ENCODE data around the gene NSD1.
"Not testable (repeated sequence)": the region's sequence is repeated elsewhere in the genome, so short reads cannot be mapped to it uniquely, and the experiment has no call there.

NSD1 gene

DNA sequence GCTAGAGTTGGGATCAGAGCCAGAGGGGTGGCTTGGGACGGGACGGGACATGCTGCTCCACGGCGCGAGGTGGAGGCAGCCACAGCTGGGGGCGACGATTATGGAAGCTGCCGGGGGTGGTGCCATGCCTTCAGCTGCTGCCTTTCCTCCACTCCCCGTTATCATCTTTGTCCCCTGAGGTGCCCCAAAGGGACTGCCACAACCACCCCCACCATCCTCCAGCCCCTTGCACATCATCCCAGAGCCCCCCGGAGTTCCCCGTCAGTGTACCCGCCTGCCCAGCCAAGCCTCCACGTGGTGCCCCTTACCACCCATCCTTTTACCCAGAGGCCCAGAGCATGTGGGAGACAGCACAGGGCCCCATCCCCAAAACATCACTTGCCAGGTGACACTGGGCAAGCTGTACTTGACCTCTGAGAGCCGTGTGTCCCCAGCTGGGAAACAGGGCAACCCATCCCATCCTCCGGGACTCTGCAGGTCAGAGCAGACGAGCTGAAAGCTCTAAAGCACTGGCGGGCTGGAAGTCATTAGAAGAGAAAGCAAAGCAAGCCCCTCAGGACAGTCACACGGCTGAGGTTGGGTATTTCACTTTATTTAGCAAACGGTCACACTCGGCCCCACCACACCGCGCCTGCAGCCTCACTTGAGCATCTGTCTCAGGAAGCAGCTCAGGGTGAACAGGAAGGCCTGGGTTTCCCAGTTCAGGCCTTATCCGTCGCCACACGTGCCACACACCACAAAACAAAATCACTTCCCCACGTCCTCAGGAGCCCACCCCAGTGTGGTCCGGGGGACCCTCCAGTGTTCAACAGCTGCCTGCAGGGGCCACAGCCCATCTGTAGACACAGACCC lies 197.6 kb downstream of the NSD1 start:
- DNase-seq (ENCODE audit: low spot score), result peak; percentile 12

- no peak for DNase-seq (ENCODE audit: low spot score)
These were observed 198.7 kb downstream of the NSD1 start for GRCh38 chr5:177332031-177332895.

DNA sequence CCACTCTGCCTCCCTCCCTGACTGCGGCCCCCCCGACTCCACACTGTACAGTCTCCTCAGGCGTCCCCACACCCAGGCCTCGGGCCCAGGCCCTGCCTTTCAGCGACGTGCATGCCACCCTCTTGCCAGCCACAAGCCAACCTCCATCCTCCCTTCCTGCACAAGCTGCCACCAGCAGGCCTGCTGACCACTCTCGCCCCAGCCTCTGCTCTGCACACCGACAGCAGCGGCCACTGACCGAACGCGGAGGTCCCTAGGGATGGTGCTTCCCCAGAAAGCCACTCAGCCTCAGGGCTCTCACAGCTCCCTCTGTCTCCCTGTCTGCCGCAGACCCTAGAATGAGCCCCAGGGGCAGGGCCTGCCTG lies 199.3 kb downstream of the NSD1 start:
- DNase-seq (ENCODE audit: low spot score), result no peak

DNA sequence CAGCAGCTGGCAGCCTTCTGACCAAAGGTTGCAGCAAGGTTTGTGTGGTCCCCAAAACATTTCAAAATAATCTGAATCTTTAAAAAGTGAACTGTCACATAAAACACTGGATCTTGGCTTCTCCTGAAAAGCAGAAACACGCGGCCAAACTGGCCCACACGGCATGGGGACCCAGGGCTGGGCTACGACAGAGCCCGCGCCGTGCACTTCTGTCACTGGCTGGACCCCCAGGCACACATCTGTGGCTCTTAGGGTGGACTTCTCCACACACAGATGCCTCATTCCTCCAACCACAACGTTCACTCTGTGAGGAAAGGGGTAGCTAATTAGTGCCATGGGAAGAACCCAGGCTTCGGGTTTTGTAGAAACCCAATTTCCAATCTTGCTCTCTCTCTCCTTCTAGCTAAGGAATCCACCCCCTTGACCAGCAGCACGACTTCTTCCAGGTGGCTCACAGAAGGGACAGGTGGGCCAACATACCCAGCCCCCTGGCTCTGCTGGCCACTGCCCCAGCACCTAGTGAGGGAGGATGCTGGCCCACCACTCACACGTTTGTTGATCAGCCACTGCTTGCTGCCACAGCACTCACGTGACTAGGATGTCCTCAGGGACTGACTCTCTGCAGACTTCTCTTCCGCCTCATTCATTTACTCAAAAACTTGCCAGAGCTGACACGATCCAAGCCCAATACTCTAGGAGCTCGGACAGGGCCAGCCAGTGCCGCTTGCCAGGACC lies 200.0 kb downstream of the NSD1 start:
- DNase-seq (ENCODE audit: low spot score), result no peak

DNA sequence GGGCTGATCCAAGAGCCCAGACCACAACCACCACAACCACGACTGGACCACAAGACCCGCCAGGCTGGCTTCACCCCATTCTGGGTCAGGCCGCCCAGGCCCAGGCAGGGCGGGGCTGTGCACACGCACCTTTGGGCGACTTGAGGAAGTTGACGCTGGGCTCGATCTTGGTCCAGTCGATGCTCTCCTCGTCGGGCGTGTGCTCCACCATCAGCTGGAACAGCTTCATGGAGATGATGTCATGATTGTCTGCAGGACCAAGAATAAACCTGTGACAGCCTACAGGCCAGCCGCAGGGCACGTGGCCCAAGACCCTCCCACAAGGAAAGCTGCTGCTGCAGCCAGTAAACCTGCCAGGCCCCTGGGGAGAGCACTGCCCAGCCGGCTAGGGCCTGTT lies 200.6 kb downstream of the NSD1 start:
- DNase-seq (ENCODE audit: low spot score), result no peak

DNA sequence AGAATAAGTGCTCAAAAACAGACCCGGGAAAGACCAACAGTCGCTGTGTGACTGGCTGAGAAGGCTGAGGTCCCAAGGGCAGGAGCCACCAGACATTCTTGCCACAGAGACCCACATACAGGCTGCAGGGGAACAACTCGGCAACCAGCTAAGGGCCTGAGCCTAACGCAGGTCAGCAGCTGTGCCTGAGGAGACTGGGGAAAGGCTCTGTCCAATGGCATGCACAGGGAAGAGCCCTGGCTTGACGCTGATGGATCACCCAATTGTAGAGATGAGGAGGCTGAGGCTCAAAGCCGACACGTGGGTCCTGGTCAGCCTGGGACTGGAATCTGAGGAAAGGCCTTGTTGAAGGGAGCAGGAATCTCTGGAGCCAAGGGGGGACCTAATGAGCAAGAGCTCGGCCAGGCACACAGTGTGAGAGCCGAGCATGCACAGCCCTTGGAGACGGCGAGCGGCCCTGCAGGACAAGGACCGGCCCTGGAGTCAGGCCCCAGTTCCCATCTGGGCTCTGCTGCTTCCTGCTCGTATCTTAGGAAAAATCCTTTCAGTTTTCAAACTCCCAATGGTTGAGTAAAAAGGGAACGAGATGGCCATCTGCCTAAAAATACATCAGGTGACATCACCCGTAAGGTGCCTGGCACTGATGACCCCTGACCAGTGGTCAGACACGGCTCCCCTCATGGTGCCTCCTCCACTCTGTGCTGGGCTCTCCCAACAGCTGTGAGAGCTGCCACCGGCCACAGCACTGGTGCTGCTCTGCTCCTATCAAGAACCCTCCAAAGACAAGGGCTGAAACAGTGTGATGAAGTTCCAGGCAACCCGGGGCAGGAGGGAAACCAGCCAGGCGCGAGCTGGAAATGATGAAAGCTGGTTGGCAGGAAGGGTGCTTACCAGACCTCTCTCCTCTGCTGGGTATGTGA lies 201.5 kb downstream of the NSD1 start:
- DNase-seq (ENCODE audit: low spot score), result no peak

DNA sequence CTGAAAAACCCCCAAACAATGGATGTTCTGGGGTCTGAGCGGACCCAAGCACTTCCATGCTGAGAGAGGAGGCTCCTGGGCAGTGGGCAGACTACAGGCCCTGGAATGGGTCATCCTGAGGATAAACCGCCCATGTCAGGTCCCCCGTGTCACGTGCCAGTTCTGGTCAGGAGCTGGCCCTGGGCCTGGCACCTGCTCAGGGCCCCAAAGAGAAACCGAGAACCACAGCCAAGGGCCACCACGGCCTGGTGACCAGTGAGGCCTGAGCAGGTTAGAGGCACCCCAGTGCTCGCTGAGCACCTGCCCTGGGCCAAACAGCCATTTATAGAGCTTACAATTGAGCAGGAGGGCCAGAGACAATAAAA lies 202.1 kb downstream of the NSD1 start:
- no peak for DNase-seq (ENCODE audit: low spot score)

DNA sequence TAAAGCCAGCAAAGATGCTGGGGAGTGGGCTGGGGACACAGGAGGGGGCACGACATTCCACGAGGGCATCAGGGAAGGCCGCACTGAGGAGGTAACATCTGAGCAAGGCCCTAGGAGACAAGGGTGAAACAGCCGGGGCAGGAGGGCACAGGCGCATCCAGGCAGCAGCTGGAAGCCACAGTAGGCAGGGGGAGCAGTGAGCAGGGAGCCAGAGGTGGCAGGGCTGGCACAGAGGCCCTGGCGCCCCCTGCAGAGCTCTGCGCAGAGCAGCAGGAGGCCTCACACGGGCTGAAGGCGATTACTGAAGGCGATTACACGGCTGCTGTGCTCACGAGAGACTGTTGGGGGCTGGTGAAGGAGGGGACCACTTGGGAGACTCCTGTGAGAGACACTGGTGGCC lies 202.5 kb downstream of the NSD1 start:
- peak; percentile 87 for DNase-seq (ENCODE audit: low spot score)

GRCh38 chr5:177336603-177337494 lies 203.3 kb downstream of the NSD1 start:
- no peak for DNase-seq (ENCODE audit: low spot score)

- no peak for DNase-seq (ENCODE audit: low spot score)
These were observed 204.9 kb downstream of the NSD1 start for GRCh38 chr5:177338251-177339106.

DNA sequence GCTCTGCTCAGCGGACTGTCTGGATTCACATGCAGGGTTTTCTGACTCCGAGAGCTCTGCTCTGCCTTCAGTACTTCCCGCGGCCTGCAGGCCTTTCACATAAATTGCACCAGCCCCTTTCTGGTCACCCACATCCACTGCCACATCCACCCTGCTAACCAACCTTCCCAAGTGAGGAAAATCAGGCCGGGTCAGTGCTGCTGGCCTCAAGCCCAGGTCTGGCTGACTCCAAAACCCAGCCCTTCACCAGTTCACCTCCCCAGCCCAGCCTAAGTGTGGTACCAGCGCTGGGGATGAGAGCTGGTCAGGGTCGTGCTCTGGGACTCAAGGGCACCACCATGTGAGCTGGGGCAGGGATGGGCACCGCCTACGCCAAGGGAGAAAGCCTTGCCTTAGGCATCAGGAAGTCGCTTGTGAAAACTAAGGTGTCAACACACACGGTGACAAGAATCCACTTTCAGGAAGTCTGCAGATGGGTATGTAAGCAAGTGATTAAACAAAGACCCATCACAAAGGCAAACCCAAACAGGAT lies 205.6 kb downstream of the NSD1 start:
- no peak for DNase-seq (ENCODE audit: low spot score)

DNA sequence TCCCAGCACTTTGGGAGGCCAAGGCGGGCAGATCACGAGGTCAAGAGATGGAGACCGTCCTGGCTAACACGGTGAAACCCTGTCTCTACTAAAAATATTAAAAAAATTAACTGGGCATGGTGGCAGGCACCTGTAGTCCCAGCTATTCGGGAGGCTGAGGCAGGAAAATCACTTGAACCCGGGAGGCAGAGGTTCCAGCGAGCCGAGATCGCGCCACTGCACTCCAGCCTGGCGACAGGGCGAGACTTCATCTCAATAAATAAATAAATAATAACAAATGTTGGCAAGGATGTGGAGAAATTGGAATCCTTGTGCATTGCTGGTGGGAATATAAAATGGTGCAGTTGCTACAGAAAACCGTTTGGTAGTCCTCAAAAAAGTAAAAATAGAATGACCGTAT lies 209.4 kb downstream of the NSD1 start:
- not testable (repeated sequence) for DNase-seq (ENCODE audit: low spot score)

- no peak for DNase-seq (ENCODE audit: low spot score)
These were observed 210.2 kb downstream of the NSD1 start for GRCh38 chr5:177343777-177344176.

- DNase-seq (ENCODE audit: low spot score), result no peak
These were observed 211.3 kb downstream of the NSD1 start for GRCh38 chr5:177344891-177345290.

DNA sequence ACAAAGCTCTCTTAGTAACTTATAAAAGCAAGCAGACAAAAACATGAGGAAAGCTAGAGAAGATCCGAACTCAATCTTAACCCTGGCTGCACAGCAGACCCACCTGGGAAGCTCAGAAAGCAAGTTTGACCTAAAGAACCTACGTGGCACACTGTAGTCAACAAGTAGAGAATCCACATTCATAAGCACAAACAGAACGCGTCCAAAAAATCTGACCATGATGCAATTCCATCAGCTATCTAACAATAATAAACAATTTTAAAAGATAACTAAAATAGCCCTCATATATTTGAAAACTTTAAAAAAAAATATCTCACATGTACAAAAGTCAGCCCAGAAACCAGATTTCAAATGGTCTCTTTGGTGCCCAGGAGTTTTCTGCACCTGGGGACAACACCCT lies 213.2 kb downstream of the NSD1 start:
- no peak for DNase-seq (ENCODE audit: low spot score)

GRCh38 chr5:177347699-177348098 lies 214.1 kb downstream of the NSD1 start:
- no peak for DNase-seq (ENCODE audit: low spot score)

DNA sequence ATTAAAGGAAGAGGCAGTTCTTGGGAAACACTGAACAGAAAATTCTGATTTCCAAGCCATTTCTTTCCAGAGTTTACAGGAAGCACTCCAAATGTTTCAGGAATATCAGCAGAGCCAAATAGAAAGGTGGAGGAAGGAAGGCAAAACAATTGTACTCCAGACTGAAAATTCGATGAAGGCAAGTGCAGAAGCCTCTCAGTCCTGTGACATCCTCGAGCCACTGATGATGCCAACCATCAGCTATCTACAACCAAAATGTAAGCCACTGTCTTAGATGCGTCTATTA lies 215.7 kb downstream of the NSD1 start:
- no peak for DNase-seq (ENCODE audit: low spot score)

GRCh38 chr5:177349762-177350161 lies 216.2 kb downstream of the NSD1 start:
- DNase-seq (ENCODE audit: low spot score), result no peak
